DMS53 treated with DMSO at 0.1 percent for 48 hours (cell line): ENCODE results near the gene TMEM132D.
"Not testable (repeated sequence)": the region's sequence is repeated elsewhere in the genome, so short reads cannot be mapped to it uniquely, and the experiment has no call there.

Source experiments
- DNase-seq: peaks from one replicate; lab custom pipeline; 2025; ENCODE audit not compliant: unreplicated experiment; lab: John Stamatoyannopoulos, UW

Gene TMEM132D

GRCh38 chr12:129540954-129541353 is 362.9 kb downstream of the TMEM132D start:
- DNase-seq = no peak

GRCh38 chr12:129540249-129540648 is 363.6 kb downstream of the TMEM132D start:
- peak; percentile 81 for DNase-seq

- not testable (repeated sequence) for DNase-seq
These were observed 365.0 kb downstream of the TMEM132D start for GRCh38 chr12:129538724-129539335.

- DNase-seq = no peak
These were observed 365.7 kb downstream of the TMEM132D start for GRCh38 chr12:129538137-129538536.

- DNase-seq = no peak
These were observed 368.7 kb downstream of the TMEM132D start for GRCh38 chr12:129534966-129535750.

- DNase-seq = no peak
These were observed 370.9 kb downstream of the TMEM132D start for GRCh38 chr12:129532707-129533499.

GRCh38 chr12:129532082-129532481 is 371.7 kb downstream of the TMEM132D start:
- DNase-seq = no peak

- peak; percentile 85 for DNase-seq
These were observed 372.8 kb downstream of the TMEM132D start for GRCh38 chr12:129530984-129531383.

GRCh38 chr12:129530517-129530916 is 373.3 kb downstream of the TMEM132D start:
- no peak for DNase-seq

GRCh38 chr12:129527506-129527905 is 376.3 kb downstream of the TMEM132D start:
- DNase-seq = no peak

GRCh38 chr12:129523621-129524020 is 380.2 kb downstream of the TMEM132D start:
- no peak for DNase-seq

- peak; percentile 13 for DNase-seq
These were observed 383.1 kb downstream of the TMEM132D start for GRCh38 chr12:129520739-129521138.

- no peak for DNase-seq
These were observed 400.0 kb downstream of the TMEM132D start for GRCh38 chr12:129503802-129504201.

GRCh38 chr12:129496226-129496625 is 407.6 kb downstream of the TMEM132D start:
- DNase-seq = no peak

- DNase-seq = no peak
These were observed 409.1 kb downstream of the TMEM132D start for GRCh38 chr12:129494766-129495165.

GRCh38 chr12:129494260-129494659 is 409.6 kb downstream of the TMEM132D start:
- DNase-seq = no peak

- no peak for DNase-seq
These were observed 414.6 kb downstream of the TMEM132D start for GRCh38 chr12:129489100-129489676.

GRCh38 chr12:129486931-129487330 is 416.9 kb downstream of the TMEM132D start:
- DNase-seq = no peak

- no peak for DNase-seq
These were observed 420.5 kb downstream of the TMEM132D start for GRCh38 chr12:129483111-129483893.

- no peak for DNase-seq
These were observed 421.9 kb downstream of the TMEM132D start for GRCh38 chr12:129481921-129482320.

GRCh38 chr12:129470196-129470595 is 433.6 kb downstream of the TMEM132D start:
- DNase-seq = no peak
